HEK293 (cell line): ENCODE data around the gene JAZF1.

Experiments
- CTCF ChIP-seq: fragments of 450-650 bp; formaldehyde crosslinking; IDR thresholded peaks from 2 replicates; pipeline ENCODE4 v1.5.1; 2016; ENCODE audit warnings: missing biosample characterization, missing genetic modification characterization
- KLF9 ChIP-seq: fragments of 450-650 bp; formaldehyde crosslinking; IDR thresholded peaks from 2 replicates; pipeline ENCODE4 v1.5.1; 2016; ENCODE audit warnings: missing biosample characterization, missing genetic modification characterization, low read depth
- ZFP37 ChIP-seq: fragments of 450-650 bp; formaldehyde crosslinking; IDR thresholded peaks from 2 replicates; pipeline ENCODE4 v1.5.1; 2016; ENCODE audit warnings: missing biosample characterization, missing genetic modification characterization
- ZNF121 ChIP-seq: fragments of 450-650 bp; formaldehyde crosslinking; IDR thresholded peaks from 2 replicates; pipeline ENCODE4 v1.5.1; 2016; ENCODE audit warnings: missing biosample characterization, missing genetic modification characterization
- ZNF140 ChIP-seq: fragments of 450-650 bp; formaldehyde crosslinking; IDR thresholded peaks from 2 replicates; pipeline ENCODE4 v1.5.1; 2016; ENCODE audit warnings: missing biosample characterization, missing genetic modification characterization
- ZNF19 ChIP-seq: fragments of 450-650 bp; formaldehyde crosslinking; IDR thresholded peaks from 2 replicates; pipeline ENCODE4; 2016; ENCODE audit warnings: missing biosample characterization, missing genetic modification characterization, low read depth
- ZNF404 ChIP-seq: fragments of 450-650 bp; formaldehyde crosslinking; IDR thresholded peaks from 2 replicates; pipeline ENCODE4 v1.5.1; 2017; ENCODE audit warnings: missing biosample characterization, missing genetic modification characterization
- ZNF48 ChIP-seq: fragments of 450-650 bp; formaldehyde crosslinking; IDR thresholded peaks from 2 replicates; pipeline ENCODE4 v1.5.1; 2016; ENCODE audit warnings: missing biosample characterization, missing genetic modification characterization
- ZNF585B ChIP-seq: fragments of 450-650 bp; formaldehyde crosslinking; IDR thresholded peaks from 2 replicates; pipeline ENCODE4 v1.5.1; 2016; ENCODE audit warnings: missing biosample characterization, missing genetic modification characterization
- TF ChIP-seq, protein P1 (sequence below): fragments of 450-650 bp; formaldehyde crosslinking; IDR thresholded peaks from 2 replicates; pipeline ENCODE4 v1.5.1; 2016; ENCODE audit warnings: missing biosample characterization, missing genetic modification characterization
- TF ChIP-seq, protein P2 (sequence below): fragments of 450-650 bp; formaldehyde crosslinking; IDR thresholded peaks from 2 replicates; pipeline ENCODE4 v1.5.1; 2016; ENCODE audit warnings: missing biosample characterization, missing genetic modification characterization
- TF ChIP-seq, protein P3 (sequence below): fragments of 450-650 bp; formaldehyde crosslinking; IDR thresholded peaks from 2 replicates; pipeline ENCODE4 v1.5.1; 2016; ENCODE audit warnings: missing biosample characterization, missing genetic modification characterization
- TF ChIP-seq, protein P4 (sequence below): fragments of 450-650 bp; formaldehyde crosslinking; IDR thresholded peaks from 2 replicates; pipeline ENCODE4 v1.5.1; 2016; ENCODE audit warnings: missing biosample characterization, missing genetic modification characterization, borderline replicate concordance

GRCh38 chr7:27922907-27923641 lies 257.5 kb downstream of the JAZF1 start:
- no peak for TF ChIP-seq ZNF585B (tag by site-specific recombination)
- no peak for TF ChIP-seq ZNF140
- no peak for TF ChIP-seq CTCF
- no peak for TF ChIP-seq KLF9 (tag by site-specific recombination)
- TF ChIP-seq, protein P1, sequence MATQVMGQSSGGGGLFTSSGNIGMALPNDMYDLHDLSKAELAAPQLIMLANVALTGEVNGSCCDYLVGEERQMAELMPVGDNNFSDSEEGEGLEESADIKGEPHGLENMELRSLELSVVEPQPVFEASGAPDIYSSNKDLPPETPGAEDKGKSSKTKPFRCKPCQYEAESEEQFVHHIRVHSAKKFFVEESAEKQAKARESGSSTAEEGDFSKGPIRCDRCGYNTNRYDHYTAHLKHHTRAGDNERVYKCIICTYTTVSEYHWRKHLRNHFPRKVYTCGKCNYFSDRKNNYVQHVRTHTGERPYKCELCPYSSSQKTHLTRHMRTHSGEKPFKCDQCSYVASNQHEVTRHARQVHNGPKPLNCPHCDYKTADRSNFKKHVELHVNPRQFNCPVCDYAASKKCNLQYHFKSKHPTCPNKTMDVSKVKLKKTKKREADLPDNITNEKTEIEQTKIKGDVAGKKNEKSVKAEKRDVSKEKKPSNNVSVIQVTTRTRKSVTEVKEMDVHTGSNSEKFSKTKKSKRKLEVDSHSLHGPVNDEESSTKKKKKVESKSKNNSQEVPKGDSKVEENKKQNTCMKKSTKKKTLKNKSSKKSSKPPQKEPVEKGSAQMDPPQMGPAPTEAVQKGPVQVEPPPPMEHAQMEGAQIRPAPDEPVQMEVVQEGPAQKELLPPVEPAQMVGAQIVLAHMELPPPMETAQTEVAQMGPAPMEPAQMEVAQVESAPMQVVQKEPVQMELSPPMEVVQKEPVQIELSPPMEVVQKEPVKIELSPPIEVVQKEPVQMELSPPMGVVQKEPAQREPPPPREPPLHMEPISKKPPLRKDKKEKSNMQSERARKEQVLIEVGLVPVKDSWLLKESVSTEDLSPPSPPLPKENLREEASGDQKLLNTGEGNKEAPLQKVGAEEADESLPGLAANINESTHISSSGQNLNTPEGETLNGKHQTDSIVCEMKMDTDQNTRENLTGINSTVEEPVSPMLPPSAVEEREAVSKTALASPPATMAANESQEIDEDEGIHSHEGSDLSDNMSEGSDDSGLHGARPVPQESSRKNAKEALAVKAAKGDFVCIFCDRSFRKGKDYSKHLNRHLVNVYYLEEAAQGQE (tag by site-specific recombination) = no peak
- TF ChIP-seq ZNF121 (tag by site-specific recombination) = no peak
- TF ChIP-seq ZNF48 (tag by site-specific recombination) = no peak
- TF ChIP-seq, protein P2, sequence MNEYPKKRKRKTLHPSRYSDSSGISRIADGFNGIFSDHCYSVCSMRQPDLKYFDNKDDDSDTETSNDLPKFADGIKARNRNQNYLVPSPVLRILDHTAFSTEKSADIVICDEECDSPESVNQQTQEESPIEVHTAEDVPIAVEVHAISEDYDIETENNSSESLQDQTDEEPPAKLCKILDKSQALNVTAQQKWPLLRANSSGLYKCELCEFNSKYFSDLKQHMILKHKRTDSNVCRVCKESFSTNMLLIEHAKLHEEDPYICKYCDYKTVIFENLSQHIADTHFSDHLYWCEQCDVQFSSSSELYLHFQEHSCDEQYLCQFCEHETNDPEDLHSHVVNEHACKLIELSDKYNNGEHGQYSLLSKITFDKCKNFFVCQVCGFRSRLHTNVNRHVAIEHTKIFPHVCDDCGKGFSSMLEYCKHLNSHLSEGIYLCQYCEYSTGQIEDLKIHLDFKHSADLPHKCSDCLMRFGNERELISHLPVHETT = no peak
- TF ChIP-seq, protein P3, sequence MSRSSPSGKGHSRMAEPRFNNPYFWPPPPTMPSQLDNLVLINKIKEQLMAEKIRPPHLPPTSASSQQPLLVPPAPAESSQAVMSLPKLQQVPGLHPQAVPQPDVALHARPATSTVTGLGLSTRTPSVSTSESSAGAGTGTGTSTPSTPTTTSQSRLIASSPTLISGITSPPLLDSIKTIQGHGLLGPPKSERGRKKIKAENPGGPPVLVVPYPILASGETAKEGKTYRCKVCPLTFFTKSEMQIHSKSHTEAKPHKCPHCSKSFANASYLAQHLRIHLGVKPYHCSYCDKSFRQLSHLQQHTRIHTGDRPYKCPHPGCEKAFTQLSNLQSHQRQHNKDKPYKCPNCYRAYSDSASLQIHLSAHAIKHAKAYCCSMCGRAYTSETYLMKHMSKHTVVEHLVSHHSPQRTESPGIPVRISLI (tag by site-specific recombination) = no peak
- no peak for TF ChIP-seq ZNF404 (tag by site-specific recombination)
- TF ChIP-seq, protein P4, sequence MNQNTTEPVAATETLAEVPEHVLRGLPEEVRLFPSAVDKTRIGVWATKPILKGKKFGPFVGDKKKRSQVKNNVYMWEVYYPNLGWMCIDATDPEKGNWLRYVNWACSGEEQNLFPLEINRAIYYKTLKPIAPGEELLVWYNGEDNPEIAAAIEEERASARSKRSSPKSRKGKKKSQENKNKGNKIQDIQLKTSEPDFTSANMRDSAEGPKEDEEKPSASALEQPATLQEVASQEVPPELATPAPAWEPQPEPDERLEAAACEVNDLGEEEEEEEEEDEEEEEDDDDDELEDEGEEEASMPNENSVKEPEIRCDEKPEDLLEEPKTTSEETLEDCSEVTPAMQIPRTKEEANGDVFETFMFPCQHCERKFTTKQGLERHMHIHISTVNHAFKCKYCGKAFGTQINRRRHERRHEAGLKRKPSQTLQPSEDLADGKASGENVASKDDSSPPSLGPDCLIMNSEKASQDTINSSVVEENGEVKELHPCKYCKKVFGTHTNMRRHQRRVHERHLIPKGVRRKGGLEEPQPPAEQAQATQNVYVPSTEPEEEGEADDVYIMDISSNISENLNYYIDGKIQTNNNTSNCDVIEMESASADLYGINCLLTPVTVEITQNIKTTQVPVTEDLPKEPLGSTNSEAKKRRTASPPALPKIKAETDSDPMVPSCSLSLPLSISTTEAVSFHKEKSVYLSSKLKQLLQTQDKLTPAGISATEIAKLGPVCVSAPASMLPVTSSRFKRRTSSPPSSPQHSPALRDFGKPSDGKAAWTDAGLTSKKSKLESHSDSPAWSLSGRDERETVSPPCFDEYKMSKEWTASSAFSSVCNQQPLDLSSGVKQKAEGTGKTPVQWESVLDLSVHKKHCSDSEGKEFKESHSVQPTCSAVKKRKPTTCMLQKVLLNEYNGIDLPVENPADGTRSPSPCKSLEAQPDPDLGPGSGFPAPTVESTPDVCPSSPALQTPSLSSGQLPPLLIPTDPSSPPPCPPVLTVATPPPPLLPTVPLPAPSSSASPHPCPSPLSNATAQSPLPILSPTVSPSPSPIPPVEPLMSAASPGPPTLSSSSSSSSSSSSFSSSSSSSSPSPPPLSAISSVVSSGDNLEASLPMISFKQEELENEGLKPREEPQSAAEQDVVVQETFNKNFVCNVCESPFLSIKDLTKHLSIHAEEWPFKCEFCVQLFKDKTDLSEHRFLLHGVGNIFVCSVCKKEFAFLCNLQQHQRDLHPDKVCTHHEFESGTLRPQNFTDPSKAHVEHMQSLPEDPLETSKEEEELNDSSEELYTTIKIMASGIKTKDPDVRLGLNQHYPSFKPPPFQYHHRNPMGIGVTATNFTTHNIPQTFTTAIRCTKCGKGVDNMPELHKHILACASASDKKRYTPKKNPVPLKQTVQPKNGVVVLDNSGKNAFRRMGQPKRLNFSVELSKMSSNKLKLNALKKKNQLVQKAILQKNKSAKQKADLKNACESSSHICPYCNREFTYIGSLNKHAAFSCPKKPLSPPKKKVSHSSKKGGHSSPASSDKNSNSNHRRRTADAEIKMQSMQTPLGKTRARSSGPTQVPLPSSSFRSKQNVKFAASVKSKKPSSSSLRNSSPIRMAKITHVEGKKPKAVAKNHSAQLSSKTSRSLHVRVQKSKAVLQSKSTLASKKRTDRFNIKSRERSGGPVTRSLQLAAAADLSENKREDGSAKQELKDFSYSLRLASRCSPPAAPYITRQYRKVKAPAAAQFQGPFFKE (tag by site-specific recombination) = no peak
- no peak for TF ChIP-seq ZFP37 (tag by site-specific recombination)
- TF ChIP-seq ZNF19 = no peak
